Spinal cord (tissue), 10 donors: ENCODE results near the gene DNAAF5. TPM values are rescaled to one million over a fixed set of nuclear protein-coding genes. Genes with fewer than 3 reads are reported as not detected.

Experiments
- DNase-seq, 6 donors: peaks; one replicate each; pipeline versions ENCODE4 v3.0.0 to v3.0.0-alpha.2; 2013 to 2015; ENCODE audit warnings: low spot score in 6 of 6, low read depth in 4 of 6
- H3K27ac ChIP-seq: one replicate; pipeline ENCODE4 v1.5.1; 2013; ENCODE audit warnings: low read depth, low read length, control low read depth
- H3K27me3 ChIP-seq: one replicate; pipeline ENCODE4 v1.6.1; 2013; ENCODE audit warnings: low read length; ENCODE audit not compliant: control insufficient read depth, insufficient read depth
- H3K36me3 ChIP-seq: one replicate; pipeline ENCODE4 v1.6.1; 2013; ENCODE audit warnings: low read length; ENCODE audit not compliant: control insufficient read depth, insufficient read depth
- H3K4me1 ChIP-seq: one replicate; pipeline ENCODE4 v1.6.1; 2013; ENCODE audit warnings: low read length; ENCODE audit not compliant: control insufficient read depth, insufficient read depth
- H3K4me3 ChIP-seq: one replicate; pipeline ENCODE4 v1.5.1; 2013; ENCODE audit warnings: low read depth, low read length, control low read depth
- H3K9me3 ChIP-seq: one replicate; pipeline ENCODE4 v1.6.1; 2013; ENCODE audit warnings: low read length; ENCODE audit not compliant: control insufficient read depth, insufficient read depth
- WGBS: methylation state at CpG from one replicate; pipeline ENCODE4 v1.1.5; 2013; ENCODE audit warnings: missing lambda C conversion rate; ENCODE audit not compliant: insufficient coverage; 5-methylcytosine and 5-hydroxymethylcytosine counted together
- polyA plus RNA-seq, 2 donors: library from polyadenylated mRNA; unstranded; fragments of 120-200 nt; gene quantifications; one replicate each; pipeline ENCODE4 v1.2.1, GENCODE V29; 2013; ENCODE audit not compliant: insufficient read length in 2 of 2
- total RNA-seq, 2 donors: library from RNA; depleted of rRNA in 1 of 2; stranded (reverse); fragments of 120-200 nt in 1 of 2; fragments of >200 nt in 1 of 2; gene quantifications; one replicate each; pipeline versions ENCODE4 v1.2.3 to v1.2.4, GENCODE V29; 2013 to 2014
- donor health status: healthy.

DNAAF5 gene
- total and polyA plus RNA-seq, 4 donors = 10.9 to 23.3 (median 22.4) TPM

- WGBS = 96% methylated on average over 10 of the region's 11 CpGs
- Histone ChIP-seq H3K4me1 (no peaks in the 10 kb centered on the region), H3K4me3 (no peak overlapping the region), H3K27me3 (no peaks in the 10 kb centered on the region), H3K9me3 (no peaks in the 10 kb centered on the region), H3K36me3 (peaks cover 86% of the 10 kb centered on the region), H3K27ac (no peak overlapping the region)
- no peak for DNase-seq
These were observed 35.1 kb downstream of the DNAAF5 start for GRCh38 chr7:761631-762030.

GRCh38 chr7:762885-763284 lies 36.4 kb downstream of the DNAAF5 start:
- 60% methylated on average over 3 of the region's 5 CpGs for WGBS
- Histone ChIP-seq H3K27me3 (no peaks in the 10 kb centered on the region), H3K9me3 (no peaks in the 10 kb centered on the region), H3K36me3 (peaks cover 84% of the 10 kb centered on the region), H3K4me1 (no peaks in the 10 kb centered on the region), H3K4me3 (no peak overlapping the region), H3K27ac (no peak overlapping the region)
- no peak for DNase-seq

- Histone ChIP-seq H3K27me3 (no peaks in the 10 kb centered on the region), H3K4me1 (peaks cover 4% of the 10 kb centered on the region), H3K36me3 (peaks cover 86% of the 10 kb centered on the region), H3K27ac (no peak overlapping the region), H3K9me3 (no peaks in the 10 kb centered on the region), H3K4me3 (no peak overlapping the region)
- no peak for DNase-seq
- WGBS = 95% methylated on average over 19 of the region's 19 CpGs
These were observed 37.3 kb downstream of the DNAAF5 start for GRCh38 chr7:763762-764161.

GRCh38 chr7:765383-765782 lies 38.9 kb downstream of the DNAAF5 start:
- Histone ChIP-seq H3K4me3 (no peak overlapping the region), H3K9me3 (no peaks in the 10 kb centered on the region), H3K4me1 (peaks cover 13% of the 10 kb centered on the region), H3K27ac (no peak overlapping the region), H3K27me3 (no peaks in the 10 kb centered on the region), H3K36me3 (peaks cover 94% of the 10 kb centered on the region)
- no peak for DNase-seq
- 84% methylated on average over 6 of the region's 7 CpGs for WGBS

GRCh38 chr7:767580-767940 lies 41.1 kb downstream of the DNAAF5 start:
- H3K27me3 ChIP-seq = no peaks in the 10 kb centered on the region
- 74% methylated on average over 20 of the region's 21 CpGs for WGBS
- H3K36me3 ChIP-seq = peaks cover 93% of the 10 kb centered on the region
- DNase-seq = no peak
- peaks cover 25% of the 10 kb centered on the region for H3K4me1 ChIP-seq
- peak overlapping the region; percentile 16 for H3K4me3 ChIP-seq
- H3K27ac ChIP-seq = peak overlapping the region; percentile 64
- no peaks in the 10 kb centered on the region for H3K9me3 ChIP-seq

- peak overlapping the region; percentile 81 for H3K27ac ChIP-seq
- H3K4me3 ChIP-seq = peak overlapping the region; percentile 16
- 76% methylated on average over 65 of the region's 65 CpGs for WGBS
- peaks cover 92% of the 10 kb centered on the region for H3K36me3 ChIP-seq
- no peaks in the 10 kb centered on the region for H3K27me3 ChIP-seq
- H3K9me3 ChIP-seq = no peaks in the 10 kb centered on the region
- peak in 1 of 6 donors; percentile 86 for DNase-seq
- H3K4me1 ChIP-seq = peaks cover 25% of the 10 kb centered on the region
These were observed 41.6 kb downstream of the DNAAF5 start for GRCh38 chr7:767941-768731.

- H3K4me1 ChIP-seq = peaks cover 25% of the 10 kb centered on the region
- H3K27ac ChIP-seq = peak overlapping the region; percentile 81
- no peaks in the 10 kb centered on the region for H3K27me3 ChIP-seq
- 59% methylated on average over 36 of the region's 36 CpGs for WGBS
- peak overlapping the region; percentile 12 for H3K4me3 ChIP-seq
- H3K36me3 ChIP-seq = peaks cover 92% of the 10 kb centered on the region
- no peak for DNase-seq
- no peaks in the 10 kb centered on the region for H3K9me3 ChIP-seq
These were observed 42.5 kb downstream of the DNAAF5 start for GRCh38 chr7:768881-769504.

GRCh38 chr7:770336-770735 lies 43.8 kb downstream of the DNAAF5 start:
- WGBS = 81% methylated on average over 13 of the region's 14 CpGs
- peaks cover 25% of the 10 kb centered on the region for H3K4me1 ChIP-seq
- no peak for DNase-seq
- H3K4me3 ChIP-seq = no peak overlapping the region
- H3K27ac ChIP-seq = peak overlapping the region; percentile 82
- peaks cover 92% of the 10 kb centered on the region for H3K36me3 ChIP-seq
- no peaks in the 10 kb centered on the region for H3K27me3 ChIP-seq
- no peaks in the 10 kb centered on the region for H3K9me3 ChIP-seq

GRCh38 chr7:770741-771166 lies 44.3 kb downstream of the DNAAF5 start:
- Histone ChIP-seq H3K4me1 (peaks cover 25% of the 10 kb centered on the region), H3K36me3 (peaks cover 92% of the 10 kb centered on the region), H3K27me3 (no peaks in the 10 kb centered on the region), H3K4me3 (no peak overlapping the region), H3K9me3 (no peaks in the 10 kb centered on the region), H3K27ac (peak overlapping the region; percentile 82)
- WGBS = 46% methylated on average over 3 of the region's 7 CpGs
- peak in 1 of 6 donors; percentile 48 for DNase-seq
